ENCODE data around the gene GAD1.

Gene GAD1

DNA sequence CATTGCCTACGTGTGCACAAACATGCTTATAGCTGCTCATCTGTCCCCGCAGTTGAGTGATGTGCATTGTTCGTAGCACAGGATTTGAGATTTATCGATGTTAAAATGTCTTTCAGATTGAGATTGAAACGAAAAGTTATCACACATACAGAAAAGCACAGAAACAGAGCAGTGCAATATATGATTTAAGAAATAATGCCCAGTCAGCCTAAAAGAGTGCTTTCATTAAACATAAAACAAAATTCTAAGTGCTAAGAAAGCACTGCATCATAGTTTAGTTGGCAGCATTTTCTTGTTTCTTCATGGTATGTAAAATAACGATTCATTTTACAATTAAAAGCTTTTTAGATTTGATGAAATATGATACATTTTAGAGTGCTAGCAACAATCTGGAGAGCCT, 80.4 kb downstream of the GAD1 start:
- no peak for DNase-seq

DNA sequence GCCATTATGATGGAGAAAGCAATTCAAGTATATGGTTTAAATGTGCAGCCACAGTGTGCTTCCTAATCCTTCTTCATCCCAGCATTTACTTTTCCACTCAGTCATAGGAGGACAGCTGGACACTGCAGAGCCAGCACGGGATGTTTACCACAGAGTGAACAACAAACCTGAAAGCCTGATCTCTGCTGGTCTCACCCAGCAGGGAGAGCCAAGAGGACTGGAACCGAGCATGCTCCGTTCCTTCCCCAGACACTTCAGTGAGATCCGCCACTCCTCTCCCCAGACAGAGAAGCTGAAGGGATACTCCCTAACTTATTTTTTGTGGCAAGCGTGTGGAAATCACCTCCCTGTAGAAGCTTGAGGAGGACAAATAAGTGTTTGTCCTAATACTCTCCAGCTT, 89.2 kb downstream of the GAD1 start:
- no peak for DNase-seq

All from Kasumi-1 (cell line).